GM19452 (cell line): Measurements from ENCODE around the gene STRBP.

ENCODE experiments used
- ATAC-seq: cut with Tn5 transposase; IDR thresholded peaks from one replicate; pipeline ENCODE4 v1.9.1; 2021; ENCODE audit not compliant: unreplicated experiment

The STRBP gene

GRCh38 chr9:123105490-123105889 is 162.9 kb downstream of the STRBP start:
- ATAC-seq, result no peak

- ATAC-seq, result no peak
Observed at GRCh38 chr9:123104807-123105206, 163.6 kb downstream of the STRBP start.

GRCh38 chr9:123102375-123103113 is 165.8 kb downstream of the STRBP start:
- ATAC-seq, result no peak

GRCh38 chr9:123099548-123099947 is 168.8 kb downstream of the STRBP start:
- ATAC-seq, result no peak

GRCh38 chr9:123099042-123099441 is 169.3 kb downstream of the STRBP start:
- ATAC-seq, result no peak

GRCh38 chr9:123098096-123098459 is 170.3 kb downstream of the STRBP start:
- no peak for ATAC-seq

GRCh38 chr9:123097430-123098095 is 170.8 kb downstream of the STRBP start:
- ATAC-seq, result no peak

GRCh38 chr9:123096987-123097386 is 171.4 kb downstream of the STRBP start:
- ATAC-seq, result no peak

GRCh38 chr9:123093141-123093540 is 175.2 kb downstream of the STRBP start:
- no peak for ATAC-seq

- ATAC-seq, result no peak
Observed at GRCh38 chr9:123091459-123091858, 176.9 kb downstream of the STRBP start.

- ATAC-seq, result no peak
Observed at GRCh38 chr9:123090956-123091355, 177.4 kb downstream of the STRBP start.

GRCh38 chr9:123090198-123090896 is 178.0 kb downstream of the STRBP start:
- ATAC-seq, result no peak

GRCh38 chr9:123089790-123090189 is 178.6 kb downstream of the STRBP start:
- ATAC-seq, result no peak

GRCh38 chr9:123089040-123089439 is 179.3 kb downstream of the STRBP start:
- no peak for ATAC-seq

- no peak for ATAC-seq
Observed at GRCh38 chr9:123087359-123087888, 181.0 kb downstream of the STRBP start.

- no peak for ATAC-seq
Observed at GRCh38 chr9:123085916-123086315, 182.5 kb downstream of the STRBP start.

- ATAC-seq, result no peak
Observed at GRCh38 chr9:123084256-123084655, 184.1 kb downstream of the STRBP start.

- no peak for ATAC-seq
Observed at GRCh38 chr9:123083680-123084079, 184.7 kb downstream of the STRBP start.

- ATAC-seq, result no peak
Observed at GRCh38 chr9:123081824-123082223, 186.6 kb downstream of the STRBP start.

GRCh38 chr9:123080444-123080843 is 187.9 kb downstream of the STRBP start:
- no peak for ATAC-seq

GRCh38 chr9:123074628-123075027 is 193.8 kb downstream of the STRBP start:
- no peak for ATAC-seq

- no peak for ATAC-seq
Observed at GRCh38 chr9:123073991-123074422, 194.4 kb downstream of the STRBP start.
